ENCODE measurements around the gene IGSF3. TPM values are rescaled to one million over a fixed set of nuclear protein-coding genes. Genes with fewer than 3 reads are reported as not detected.

The IGSF3 gene
- total and polyA plus RNA-seq, 3 donors from 2014 or later, result 12.6 to 27.2 (median 15.4) TPM

DNA sequence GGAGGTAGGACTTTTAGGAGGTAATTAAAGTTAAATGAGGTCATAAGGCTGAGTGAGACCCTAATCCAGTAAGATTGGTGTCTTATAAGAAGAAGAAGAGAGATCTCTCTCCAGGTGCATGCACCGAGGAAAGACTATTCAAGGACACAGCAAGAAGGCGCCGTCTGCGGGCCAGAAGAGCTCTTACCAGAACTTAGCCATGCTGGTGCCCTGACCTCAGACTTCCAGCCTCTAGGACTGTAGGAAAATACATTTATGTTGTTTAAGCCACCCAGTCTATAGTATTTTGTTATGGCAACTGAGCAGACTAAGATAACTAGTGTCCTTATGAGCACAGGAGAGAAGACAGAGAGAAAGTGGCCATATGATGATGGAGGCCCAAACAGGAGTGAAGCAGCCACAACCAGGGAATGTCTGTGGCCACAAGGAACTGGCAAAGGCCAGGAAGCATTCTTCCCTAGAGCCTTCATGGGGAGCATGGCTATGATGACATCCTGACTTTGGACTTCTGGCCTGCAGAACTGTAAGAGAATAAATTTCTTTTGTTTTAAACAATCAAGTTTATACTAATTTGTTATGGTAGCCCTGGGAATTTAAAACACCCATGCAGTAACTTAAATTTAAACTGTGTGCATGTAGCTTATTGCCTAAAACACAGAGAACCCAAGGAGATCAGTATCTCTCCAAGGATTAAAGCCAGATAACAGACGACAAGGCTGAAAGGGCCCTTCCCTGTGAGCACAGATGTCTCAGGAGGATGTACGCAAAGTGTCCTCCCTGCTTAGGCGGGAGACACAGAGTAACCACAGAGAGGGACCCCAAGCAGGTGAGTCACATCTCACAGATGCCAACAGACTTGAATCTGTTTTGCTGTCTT is 86.8 kb downstream of the IGSF3 start:
- H3K9me3 ChIP-seq, result no peaks in the 10 kb centered on the region
- H3K4me3 ChIP-seq, result no peak overlapping the region
- WGBS, 2 donors, result 79 to 92% methylated on average over 7 of the region's 7 CpGs
- intact Hi-C loops (cut with DNase I; ENCODE audit: low total_unique reads), result no loop called here
- H3K36me3 ChIP-seq (ENCODE audit: low read depth, missing control alignments), result no peaks in the 10 kb centered on the region
- TF ChIP-seq, protein P1, sequence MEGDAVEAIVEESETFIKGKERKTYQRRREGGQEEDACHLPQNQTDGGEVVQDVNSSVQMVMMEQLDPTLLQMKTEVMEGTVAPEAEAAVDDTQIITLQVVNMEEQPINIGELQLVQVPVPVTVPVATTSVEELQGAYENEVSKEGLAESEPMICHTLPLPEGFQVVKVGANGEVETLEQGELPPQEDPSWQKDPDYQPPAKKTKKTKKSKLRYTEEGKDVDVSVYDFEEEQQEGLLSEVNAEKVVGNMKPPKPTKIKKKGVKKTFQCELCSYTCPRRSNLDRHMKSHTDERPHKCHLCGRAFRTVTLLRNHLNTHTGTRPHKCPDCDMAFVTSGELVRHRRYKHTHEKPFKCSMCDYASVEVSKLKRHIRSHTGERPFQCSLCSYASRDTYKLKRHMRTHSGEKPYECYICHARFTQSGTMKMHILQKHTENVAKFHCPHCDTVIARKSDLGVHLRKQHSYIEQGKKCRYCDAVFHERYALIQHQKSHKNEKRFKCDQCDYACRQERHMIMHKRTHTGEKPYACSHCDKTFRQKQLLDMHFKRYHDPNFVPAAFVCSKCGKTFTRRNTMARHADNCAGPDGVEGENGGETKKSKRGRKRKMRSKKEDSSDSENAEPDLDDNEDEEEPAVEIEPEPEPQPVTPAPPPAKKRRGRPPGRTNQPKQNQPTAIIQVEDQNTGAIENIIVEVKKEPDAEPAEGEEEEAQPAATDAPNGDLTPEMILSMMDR (IDR thresholded peaks at IDR 0.05), result no peak
- no peak for TF ChIP-seq POLR2A (IDR thresholded peaks at IDR 0.05)
- no peak overlapping the region for H3K27ac ChIP-seq
- no peaks in the 10 kb centered on the region for H3K4me1 ChIP-seq
- DNase-seq, result no peak
- H3K27me3 ChIP-seq, result no peaks in the 10 kb centered on the region

DNA sequence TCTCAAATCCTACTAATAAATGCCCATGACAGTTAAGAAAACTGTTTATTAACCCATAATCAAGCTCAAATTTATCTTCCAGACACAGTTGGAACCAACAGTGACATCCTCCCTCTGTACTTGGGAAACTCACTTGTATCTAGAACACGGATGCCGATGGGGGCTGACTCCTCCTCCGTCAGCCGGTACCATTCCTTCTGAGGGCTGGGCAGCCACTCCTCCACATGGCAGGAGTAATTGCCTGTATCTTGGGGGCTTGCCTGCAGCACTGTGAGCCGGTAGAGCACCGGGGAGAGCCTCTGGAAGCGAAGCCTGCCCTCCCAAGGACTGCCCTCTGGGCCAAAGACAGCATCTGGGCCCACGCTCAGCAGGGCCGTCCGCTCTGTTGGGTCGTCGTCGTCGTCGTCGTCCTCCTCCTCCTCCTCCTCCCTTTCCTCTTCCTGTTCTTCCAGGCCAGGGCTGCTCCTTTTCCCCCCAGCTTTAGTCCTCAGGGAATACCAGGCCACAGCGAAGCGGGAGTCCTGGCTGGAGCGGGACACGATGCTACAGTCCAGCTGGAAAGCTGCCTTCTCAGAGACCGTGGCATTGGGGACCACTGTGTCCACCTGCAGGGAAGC is 88.2 kb downstream of the IGSF3 start:
- Histone ChIP-seq H3K27me3 (no peaks in the 10 kb centered on the region), H3K4me3 (no peak overlapping the region), H3K9me3 (no peaks in the 10 kb centered on the region), H3K27ac (no peak overlapping the region), H3K36me3 (ENCODE audit: low read depth, missing control alignments) (no peaks in the 10 kb centered on the region), H3K4me1 (no peaks in the 10 kb centered on the region)
- no peak for DNase-seq
- WGBS, 2 donors, result 49 to 76% methylated on average over 16 to 21 of the region's 21 CpGs
- TF ChIP-seq, protein P1 (IDR thresholded peaks at IDR 0.05), result no peak
- no peak for TF ChIP-seq POLR2A (IDR thresholded peaks at IDR 0.05)
- intact Hi-C loops (cut with DNase I; ENCODE audit: low total_unique reads), result loop anchor here (5.0 kb wide), 1 partner anchor 313 kb away; no protein-coding TSS in a partner anchor

DNA sequence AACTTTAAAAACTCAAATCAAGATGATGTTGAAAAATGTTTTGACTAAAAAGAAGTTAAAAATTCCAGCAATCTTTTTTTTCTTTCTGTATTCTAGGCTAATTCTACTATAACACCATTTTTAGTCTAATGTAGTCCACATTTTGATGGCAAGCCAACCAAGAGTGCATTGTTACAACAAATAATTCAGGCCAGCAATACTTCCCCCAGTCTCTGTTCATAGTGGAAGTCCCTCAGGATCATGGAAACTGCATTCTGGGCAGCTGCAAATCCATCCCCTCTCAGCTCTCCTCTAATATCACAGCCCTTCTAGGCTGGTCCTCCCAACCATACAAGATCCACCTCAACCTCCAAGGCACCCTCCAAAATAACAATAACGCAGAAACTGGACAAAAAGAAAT is 89.0 kb downstream of the IGSF3 start:
- H3K4me3 ChIP-seq, result no peak overlapping the region
- no peaks in the 10 kb centered on the region for H3K9me3 ChIP-seq
- intact Hi-C loops (cut with DNase I; ENCODE audit: low total_unique reads), result loop anchor here (5.0 kb wide), 1 partner anchor 314 kb away; no protein-coding TSS in a partner anchor
- H3K27me3 ChIP-seq, result no peaks in the 10 kb centered on the region
- 95 to 98% methylated on average over 1 of the region's 1 CpG for WGBS, 2 donors
- H3K36me3 ChIP-seq (ENCODE audit: low read depth, missing control alignments), result no peaks in the 10 kb centered on the region
- TF ChIP-seq, protein P1 (IDR thresholded peaks at IDR 0.05), result no peak
- no peak for TF ChIP-seq POLR2A (IDR thresholded peaks at IDR 0.05)
- peaks cover 5% of the 10 kb centered on the region for H3K4me1 ChIP-seq
- DNase-seq, result no peak
- no peak overlapping the region for H3K27ac ChIP-seq

DNA sequence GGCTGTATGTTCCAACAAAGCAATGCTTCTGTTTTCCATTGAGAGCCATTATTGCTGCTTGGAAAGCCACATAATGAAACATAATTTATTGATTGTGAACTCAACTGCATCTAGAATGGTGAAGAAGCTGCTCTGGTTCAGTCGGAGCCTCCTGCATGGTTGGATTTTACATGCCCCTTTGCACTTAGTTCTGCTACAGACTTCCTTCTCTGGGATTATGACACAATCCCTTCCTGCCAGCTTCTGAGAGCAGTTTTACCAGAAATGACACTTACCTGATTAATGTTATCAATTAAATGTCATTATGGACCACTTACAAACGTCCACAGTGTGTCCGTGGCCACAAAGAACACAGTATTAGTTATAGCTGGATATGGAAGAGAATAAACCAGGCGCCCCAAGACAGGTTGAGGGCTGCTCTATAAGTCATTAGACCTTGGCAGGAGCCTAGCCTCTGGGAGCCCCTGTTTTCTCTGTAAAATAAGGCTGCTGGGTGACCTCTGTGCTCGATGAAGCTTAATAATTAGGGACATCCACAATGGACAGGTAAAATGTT is 89.7 kb downstream of the IGSF3 start:
- 94% methylated on average over 5 of the region's 5 CpGs for WGBS, 2 donors
- Histone ChIP-seq H3K4me3 (no peak overlapping the region), H3K9me3 (no peaks in the 10 kb centered on the region), H3K36me3 (ENCODE audit: low read depth, missing control alignments) (no peaks in the 10 kb centered on the region), H3K27ac (no peak overlapping the region), H3K4me1 (peaks cover 5% of the 10 kb centered on the region), H3K27me3 (no peaks in the 10 kb centered on the region)
- no peak for TF ChIP-seq POLR2A (IDR thresholded peaks at IDR 0.05)
- TF ChIP-seq, protein P1 (IDR thresholded peaks at IDR 0.05), result no peak
- DNase-seq, result no peak
- intact Hi-C loops (cut with DNase I; ENCODE audit: low total_unique reads), result loop anchor here (5.0 kb wide), 1 partner anchor 314 kb away; no protein-coding TSS in a partner anchor

Data from testis (tissue), 3 donors.